K562 (cell line): ENCODE measurements around the gene WDR76. TPM values are rescaled to one million over a fixed set of nuclear protein-coding genes. Genes with fewer than 3 reads are reported as not detected.

Experiments
- EP400 ChIP-seq: fragments of 450-650 bp; IDR thresholded peaks from 2 replicates; pipeline ENCODE4 v1.6.1; 2017; ENCODE audit warnings: antibody characterized with exemption, mild to moderate bottlenecking, moderate library complexity
- GABPA ChIP-seq: fragments of 200-800 bp; sonication (Bioruptor generic); conservative IDR thresholded peaks from 2 replicates; pipeline ENCODE4 v1.6.1; 2016; ENCODE audit warnings: low read depth, missing genetic modification characterization, missing compliant biosample characterization
- MYC ChIP-seq, 2 experiments: fragments of 250-450 bp in 1 of 2; sonication (Bioruptor Pico) in 1 of 2; IDR thresholded peaks; 2 replicates each; pipeline versions ENCODE4 v1.5.1 to v1.6.1; 2012 to 2021; ENCODE audit warnings: low read depth in 2 of 2, borderline replicate concordance in 1 of 2, improper control_type of control experiment in 1 of 2, low read length in 1 of 2, mild to moderate bottlenecking in 1 of 2, moderate library complexity in 1 of 2
- NCOA4 ChIP-seq: fragments of 450-650 bp; IDR thresholded peaks from 2 replicates; pipeline ENCODE4 v1.6.1; 2018; ENCODE audit warnings: mild to moderate bottlenecking; ENCODE audit not compliant: partially characterized antibody
- NKRF ChIP-seq: fragments of 450-650 bp; IDR thresholded peaks from 2 replicates; pipeline ENCODE4 v1.6.1; 2016; ENCODE audit warnings: borderline replicate concordance
- RERE ChIP-seq: sonication (generic); formaldehyde crosslinking; IDR thresholded peaks from 2 replicates; pipeline ENCODE4 v1.8.0; 2023; ENCODE audit warnings: missing genetic modification reagents, mild to moderate bottlenecking, borderline replicate concordance
- SNIP1 ChIP-seq: fragments of 450-650 bp; IDR thresholded peaks from 2 replicates; pipeline ENCODE4 v1.7.1; 2017; ENCODE audit warnings: low read depth, mild to moderate bottlenecking
- SUPT5H ChIP-seq: fragments of 450-650 bp; IDR thresholded peaks from 2 replicates; pipeline ENCODE4 v1.6.1; 2016
- ZKSCAN8 ChIP-seq: fragments of 200-800 bp; sonication (Bioruptor generic); IDR thresholded peaks from 2 replicates; pipeline ENCODE4 v1.6.1; 2016; ENCODE audit warnings: missing genetic modification characterization, missing compliant biosample characterization
- polyA plus RNA-seq, 8 experiments: library from polyadenylated mRNA; depleted of rRNA in 4 of 8; stranded (reverse) in 5 of 8; unstranded in 3 of 8; fragments of >200 nt; fragmentation: Nextera tagmentation in 2 of 8; fragmentation: Illumina TruSeq in 1 of 8; extraction: Ambion mirVana in 2 of 8; extraction: Trizol in 1 of 8; gene quantifications; 2 replicates each; pipeline versions ENCODE4 v1.2.1 to v1.2.3, GENCODE V29; 2011 to 2014; ENCODE audit warnings: inconsistent platforms in 1 of 8, missing spikeins in 1 of 8
- total RNA-seq, 7 experiments: library from RNA; depleted of rRNA in 6 of 7; stranded (reverse); fragments of >200 nt in 6 of 7; fragmentation: Illumina TruSeq in 2 of 7; extraction: Trizol in 2 of 7; gene quantifications; 2 replicates each; pipeline versions ENCODE4 v1.2.1 to v1.2.3, GENCODE V29; 2011 to 2021; ENCODE audit warnings: low replicate concordance in 1 of 7
- TF ChIP-seq, protein P1 (sequence below): fragments of 250-450 bp; sonication (Bioruptor Pico); IDR thresholded peaks from 2 replicates; pipeline ENCODE4 v1.8.0; 2021; ENCODE audit warnings: mild to moderate bottlenecking, moderate library complexity
- TF ChIP-seq, protein P2 (sequence below): sonication (generic); formaldehyde crosslinking; IDR thresholded peaks from 2 replicates; pipeline ENCODE4 v1.9.0; 2022; ENCODE audit warnings: mild to moderate bottlenecking, missing genetic modification reagents
- TF ChIP-seq, protein P3 (sequence below): fragments of 450-650 bp; conservative IDR thresholded peaks from 2 replicates; pipeline ENCODE4 v1.6.1; 2016; ENCODE audit warnings: missing genetic modification characterization, low read depth, mild to moderate bottlenecking, missing compliant biosample characterization, moderate library complexity
- TF ChIP-seq, protein P4 (sequence below): sonication (generic); formaldehyde crosslinking; IDR thresholded peaks from 2 replicates; pipeline ENCODE4 v1.8.0; 2023; ENCODE audit warnings: mild to moderate bottlenecking, missing genetic modification reagents

The WDR76 gene
- total and polyA plus RNA-seq, 9 of the 15 experiments (the other 6 are each of a cell fraction or from before 2014, with no cell fraction given), result 9.8 to 69.5 (median 44.4) TPM

DNA sequence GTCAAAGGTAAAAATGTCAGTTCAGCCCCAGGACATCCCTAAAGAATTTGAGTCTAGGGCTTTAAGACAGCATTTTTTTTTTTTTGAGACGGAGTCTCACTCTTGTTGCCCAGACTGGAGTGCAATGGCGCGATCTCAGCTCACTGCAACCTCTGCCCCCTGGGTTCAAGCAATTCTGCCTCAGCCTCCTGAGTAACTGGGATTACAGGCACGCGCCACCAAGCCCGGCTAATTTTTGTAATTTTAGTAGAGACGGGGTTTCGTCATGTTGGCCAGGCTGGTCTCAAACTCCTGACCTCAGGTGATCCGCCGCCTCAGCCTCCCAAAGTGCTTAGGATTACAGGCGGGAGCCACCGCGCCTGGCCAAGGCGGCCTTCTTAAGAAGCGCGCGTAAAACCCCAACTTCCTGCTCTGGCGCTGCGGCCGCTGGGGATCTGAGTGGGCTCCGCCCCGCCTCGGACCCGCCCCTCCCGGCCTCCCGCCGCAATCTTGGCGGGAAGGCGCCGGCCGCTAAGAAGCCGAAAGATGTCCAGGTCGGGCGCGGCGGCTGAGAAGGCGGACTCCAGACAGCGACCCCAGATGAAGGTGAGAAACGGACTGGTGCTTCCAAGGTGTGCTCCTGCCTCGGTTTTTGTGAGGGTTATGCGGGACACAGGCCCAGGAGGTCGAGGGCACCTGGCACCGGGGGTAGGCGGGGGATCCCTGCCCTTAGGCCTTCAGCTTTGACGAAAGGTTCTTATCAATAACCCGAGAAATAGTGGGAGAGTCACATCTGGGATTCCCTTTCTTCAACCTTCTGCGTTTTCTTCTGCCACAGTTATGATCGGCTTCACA lies at the start of gene WDR76 (continued):
- TF ChIP-seq MYC (IDR thresholded peaks at IDR 0.05; ENCODE audit: low read depth, low read length) (peak; percentile 57), MYC (CRISPR knock-in tag; IDR thresholded peaks at IDR 0.05; ENCODE audit: borderline replicate concordance, low read depth) (no peak), SNIP1 (no peak), EP400 (peak; percentile 88), GABPA (tag) (peak; percentile 65), NKRF (peak; percentile 73; the same call in 1 of the 2 replicates), ZKSCAN8 (CRISPR knock-in tag) (0 out of 2 replicates have a peak, but pooled peaks have one; percentile 37), NCOA4 (no peak), SUPT5H (peak; percentile 82), RERE (CRISPR knock-in tag) (no peak)
- TF ChIP-seq, protein P1, sequence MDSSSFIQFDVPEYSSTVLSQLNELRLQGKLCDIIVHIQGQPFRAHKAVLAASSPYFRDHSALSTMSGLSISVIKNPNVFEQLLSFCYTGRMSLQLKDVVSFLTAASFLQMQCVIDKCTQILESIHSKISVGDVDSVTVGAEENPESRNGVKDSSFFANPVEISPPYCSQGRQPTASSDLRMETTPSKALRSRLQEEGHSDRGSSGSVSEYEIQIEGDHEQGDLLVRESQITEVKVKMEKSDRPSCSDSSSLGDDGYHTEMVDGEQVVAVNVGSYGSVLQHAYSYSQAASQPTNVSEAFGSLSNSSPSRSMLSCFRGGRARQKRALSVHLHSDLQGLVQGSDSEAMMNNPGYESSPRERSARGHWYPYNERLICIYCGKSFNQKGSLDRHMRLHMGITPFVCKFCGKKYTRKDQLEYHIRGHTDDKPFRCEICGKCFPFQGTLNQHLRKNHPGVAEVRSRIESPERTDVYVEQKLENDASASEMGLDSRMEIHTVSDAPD (CRISPR knock-in tag), result no peak
- TF ChIP-seq, protein P2, sequence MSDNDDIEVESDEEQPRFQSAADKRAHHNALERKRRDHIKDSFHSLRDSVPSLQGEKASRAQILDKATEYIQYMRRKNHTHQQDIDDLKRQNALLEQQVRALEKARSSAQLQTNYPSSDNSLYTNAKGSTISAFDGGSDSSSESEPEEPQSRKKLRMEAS (CRISPR knock-in tag), result peak; percentile 85
- TF ChIP-seq, protein P3, sequence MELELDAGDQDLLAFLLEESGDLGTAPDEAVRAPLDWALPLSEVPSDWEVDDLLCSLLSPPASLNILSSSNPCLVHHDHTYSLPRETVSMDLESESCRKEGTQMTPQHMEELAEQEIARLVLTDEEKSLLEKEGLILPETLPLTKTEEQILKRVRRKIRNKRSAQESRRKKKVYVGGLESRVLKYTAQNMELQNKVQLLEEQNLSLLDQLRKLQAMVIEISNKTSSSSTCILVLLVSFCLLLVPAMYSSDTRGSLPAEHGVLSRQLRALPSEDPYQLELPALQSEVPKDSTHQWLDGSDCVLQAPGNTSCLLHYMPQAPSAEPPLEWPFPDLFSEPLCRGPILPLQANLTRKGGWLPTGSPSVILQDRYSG (tag), result peak; percentile 69; the same call in 1 of the 2 replicates
- TF ChIP-seq, protein P4, sequence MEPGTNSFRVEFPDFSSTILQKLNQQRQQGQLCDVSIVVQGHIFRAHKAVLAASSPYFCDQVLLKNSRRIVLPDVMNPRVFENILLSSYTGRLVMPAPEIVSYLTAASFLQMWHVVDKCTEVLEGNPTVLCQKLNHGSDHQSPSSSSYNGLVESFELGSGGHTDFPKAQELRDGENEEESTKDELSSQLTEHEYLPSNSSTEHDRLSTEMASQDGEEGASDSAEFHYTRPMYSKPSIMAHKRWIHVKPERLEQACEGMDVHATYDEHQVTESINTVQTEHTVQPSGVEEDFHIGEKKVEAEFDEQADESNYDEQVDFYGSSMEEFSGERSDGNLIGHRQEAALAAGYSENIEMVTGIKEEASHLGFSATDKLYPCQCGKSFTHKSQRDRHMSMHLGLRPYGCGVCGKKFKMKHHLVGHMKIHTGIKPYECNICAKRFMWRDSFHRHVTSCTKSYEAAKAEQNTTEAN, result peak; percentile 88; the same call in 1 of the 2 replicates
